Measurements from ENCODE around the gene CBFA2T3. TPM values are rescaled to one million over a fixed set of nuclear protein-coding genes. Genes with fewer than 3 reads are reported as not detected.

CBFA2T3 gene
- total and polyA plus RNA-seq, 2 of the 13 experiments (the other 11 are each of a cell fraction or from before 2014, with no cell fraction given) = 0.05 TPM; not detected in 1

GRCh38 chr16:88927010-88927409 lies 50.0 kb downstream of the CBFA2T3 start (continued):
- TF ChIP-seq USF2 (IDR thresholded peaks at IDR 0.05; ENCODE audit: low read depth, low read length) (no peak), USF2 (CRISPR knock-in tag; IDR thresholded peaks at IDR 0.05; ENCODE audit: borderline replicate concordance) (no peak), ZBTB26 (CRISPR knock-in tag; IDR thresholded peaks at IDR 0.05; ENCODE audit: borderline replicate concordance) (no peak), SIX4 (CRISPR knock-in tag; IDR thresholded peaks at IDR 0.05) (no peak), PITX1 (CRISPR knock-in tag; IDR thresholded peaks at IDR 0.05) (no peak), ZBTB25 (CRISPR knock-in tag; IDR thresholded peaks at IDR 0.05) (no peak), ESRRA (CRISPR knock-in tag; IDR thresholded peaks at IDR 0.05; ENCODE audit: low read depth) (no peak), ZNF513 (CRISPR knock-in tag; conservative IDR thresholded peaks at IDR 0.05) (no peak), ZNF781 (CRISPR knock-in tag; IDR thresholded peaks at IDR 0.05; ENCODE audit: borderline replicate concordance, not compliant biosample characterization) (no peak), ZNF337 (CRISPR knock-in tag; IDR thresholded peaks at IDR 0.05; ENCODE audit: borderline replicate concordance, low read depth) (no peak), ZNF549 (CRISPR knock-in tag; IDR thresholded peaks at IDR 0.05) (no peak), ZNF530 (CRISPR knock-in tag; IDR thresholded peaks at IDR 0.05; ENCODE audit: low read depth) (no peak), ZNF503 (CRISPR knock-in tag; IDR thresholded peaks at IDR 0.05) (no peak), IRX3 (CRISPR knock-in tag; IDR thresholded peaks at IDR 0.05; ENCODE audit: borderline replicate concordance, low read depth) (no peak), WIZ (CRISPR knock-in tag; IDR thresholded peaks at IDR 0.05) (no peak), TEAD3 (CRISPR knock-in tag; optimal IDR thresholded peaks at IDR 0.05; ENCODE audit: borderline replicate concordance) (peak; percentile 49), ZNF782 (CRISPR knock-in tag; IDR thresholded peaks at IDR 0.05; ENCODE audit: borderline replicate concordance) (no peak), MED8 (CRISPR knock-in tag; IDR thresholded peaks at IDR 0.05; ENCODE audit: insufficient replicate concordance) (no peak), ZUFSP (CRISPR knock-in tag; IDR thresholded peaks at IDR 0.05; ENCODE audit: borderline replicate concordance) (no peak), FIP1L1 (IDR thresholded peaks at IDR 0.05; ENCODE audit: borderline replicate concordance, insufficient read depth, low read depth, low read length) (no peak)

Data from HepG2 (cell line).